ENCODE data around the gene LRRC8D. TPM values are rescaled to one million over a fixed set of nuclear protein-coding genes. Genes with fewer than 3 reads are reported as not detected.

The LRRC8D gene
- total and polyA plus RNA-seq, 2 donors from 2014 or later, result 16.3 to 36.6 TPM

DNA sequence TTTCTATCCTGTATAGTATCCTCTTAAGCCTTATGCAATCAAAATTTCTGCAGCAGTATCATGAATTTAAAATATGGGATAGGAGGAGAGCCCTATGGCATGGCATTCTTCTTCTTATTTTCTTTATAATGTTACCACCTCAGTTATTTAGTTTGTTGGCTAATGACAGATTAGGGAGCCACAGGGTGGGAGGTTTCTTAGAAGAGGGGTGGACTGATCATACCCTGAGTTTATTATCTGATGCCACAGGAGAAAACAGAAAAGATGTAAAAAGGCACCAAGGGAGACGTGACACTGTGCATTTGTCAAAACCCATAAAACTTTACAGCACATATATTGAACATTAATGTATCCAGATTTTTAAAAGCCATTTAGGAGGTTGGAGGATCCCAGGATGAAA, 66.9 kb downstream of the LRRC8D start:
- FAIRE-seq (no peak), DNase-seq (no peak)
- Histone ChIP-seq H3K36me3 (ENCODE audit: control insufficient read depth in 2 of 3, insufficient read depth in 3 of 3, low read length in 3 of 3) (no peaks in the 10 kb centered on the region), H3K4me1 (ENCODE audit: control insufficient read depth in 2 of 3, insufficient read depth in 2 of 3, low read depth in 1 of 3, low read length in 3 of 3) (peaks cover 0 to 6% (median 0%) of the 10 kb centered on the region in 3 donors), H3K27me3 (ENCODE audit: control insufficient read depth, insufficient read depth, low read length) (no peaks in the 10 kb centered on the region), H3K27ac (ENCODE audit: low read depth in 2 of 2, low read length in 2 of 2) (no peak overlapping the region), H3K9me3 (ENCODE audit: control insufficient read depth in 2 of 3, insufficient read depth in 1 of 3, low read length in 3 of 3) (no peaks in the 10 kb centered on the region), H3K4me3 (ENCODE audit: low read length in 3 of 3) (no peak overlapping the region), H3K9ac (ENCODE audit: low read length in 3 of 3) (no peak overlapping the region)
- intact Hi-C loops (cut with DNase I), result no loop called here
- TF ChIP-seq, protein P1, sequence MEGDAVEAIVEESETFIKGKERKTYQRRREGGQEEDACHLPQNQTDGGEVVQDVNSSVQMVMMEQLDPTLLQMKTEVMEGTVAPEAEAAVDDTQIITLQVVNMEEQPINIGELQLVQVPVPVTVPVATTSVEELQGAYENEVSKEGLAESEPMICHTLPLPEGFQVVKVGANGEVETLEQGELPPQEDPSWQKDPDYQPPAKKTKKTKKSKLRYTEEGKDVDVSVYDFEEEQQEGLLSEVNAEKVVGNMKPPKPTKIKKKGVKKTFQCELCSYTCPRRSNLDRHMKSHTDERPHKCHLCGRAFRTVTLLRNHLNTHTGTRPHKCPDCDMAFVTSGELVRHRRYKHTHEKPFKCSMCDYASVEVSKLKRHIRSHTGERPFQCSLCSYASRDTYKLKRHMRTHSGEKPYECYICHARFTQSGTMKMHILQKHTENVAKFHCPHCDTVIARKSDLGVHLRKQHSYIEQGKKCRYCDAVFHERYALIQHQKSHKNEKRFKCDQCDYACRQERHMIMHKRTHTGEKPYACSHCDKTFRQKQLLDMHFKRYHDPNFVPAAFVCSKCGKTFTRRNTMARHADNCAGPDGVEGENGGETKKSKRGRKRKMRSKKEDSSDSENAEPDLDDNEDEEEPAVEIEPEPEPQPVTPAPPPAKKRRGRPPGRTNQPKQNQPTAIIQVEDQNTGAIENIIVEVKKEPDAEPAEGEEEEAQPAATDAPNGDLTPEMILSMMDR (IDR thresholded peaks at IDR 0.05; ENCODE audit: borderline replicate concordance, extremely low read depth, insufficient read depth), result no peak

DNA sequence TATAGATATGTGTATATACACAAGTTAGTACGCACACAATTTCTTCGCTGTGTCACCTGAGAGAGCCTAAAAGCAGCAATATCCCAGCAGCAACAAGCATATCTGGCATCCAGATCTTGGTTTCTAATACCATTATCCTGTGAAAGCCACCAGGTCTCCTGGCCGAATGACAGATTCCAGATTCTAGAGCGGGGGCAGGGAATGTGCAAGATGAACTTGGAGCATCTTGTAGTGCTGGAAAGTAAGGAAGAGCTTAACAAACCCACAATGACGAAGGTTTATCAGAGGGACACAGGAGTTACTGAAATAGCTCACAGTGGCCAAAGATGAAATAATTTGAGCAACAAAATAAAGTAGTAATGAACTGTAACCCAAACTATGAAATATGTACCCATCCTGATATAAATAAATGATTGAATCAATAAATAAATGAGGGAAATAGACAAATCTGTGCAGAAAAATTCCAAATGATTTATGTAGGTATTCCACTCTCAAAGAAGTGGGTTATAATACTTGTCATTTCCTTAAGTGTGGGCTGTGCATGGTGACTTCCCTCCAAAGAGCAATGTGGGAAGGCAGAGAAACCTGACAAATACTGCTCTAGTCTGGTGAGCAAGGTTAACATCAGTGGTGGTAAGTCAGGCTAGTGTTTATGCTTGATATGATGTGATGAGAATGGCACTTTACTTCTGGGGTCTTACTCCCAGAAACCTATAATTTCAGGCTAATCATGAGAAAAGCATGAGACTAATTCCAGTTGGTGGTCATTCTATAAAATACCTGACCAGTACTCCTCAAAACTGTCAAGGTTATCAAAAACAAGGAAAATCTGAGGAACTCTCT, 67.9 kb downstream of the LRRC8D start:
- DNase-seq, result no peak
- intact Hi-C loops (cut with DNase I), result no loop called here
- Histone ChIP-seq H3K4me1 (ENCODE audit: control insufficient read depth in 2 of 3, insufficient read depth in 2 of 3, low read depth in 1 of 3, low read length in 3 of 3) (peaks cover 0 to 6% (median 0%) of the 10 kb centered on the region in 3 donors), H3K36me3 (ENCODE audit: control insufficient read depth in 2 of 3, insufficient read depth in 3 of 3, low read length in 3 of 3) (no peaks in the 10 kb centered on the region), H3K27me3 (ENCODE audit: control insufficient read depth, insufficient read depth, low read length) (no peaks in the 10 kb centered on the region), H3K9ac (ENCODE audit: low read length in 3 of 3) (no peak overlapping the region), H3K9me3 (ENCODE audit: control insufficient read depth in 2 of 3, insufficient read depth in 1 of 3, low read length in 3 of 3) (no peaks in the 10 kb centered on the region), H3K4me3 (ENCODE audit: low read length in 3 of 3) (no peak overlapping the region), H3K27ac (ENCODE audit: low read depth in 2 of 2, low read length in 2 of 2) (no peak overlapping the region)
- TF ChIP-seq, protein P1 (IDR thresholded peaks at IDR 0.05; ENCODE audit: borderline replicate concordance, extremely low read depth, insufficient read depth), result no peak
- FAIRE-seq, result no peak

DNA sequence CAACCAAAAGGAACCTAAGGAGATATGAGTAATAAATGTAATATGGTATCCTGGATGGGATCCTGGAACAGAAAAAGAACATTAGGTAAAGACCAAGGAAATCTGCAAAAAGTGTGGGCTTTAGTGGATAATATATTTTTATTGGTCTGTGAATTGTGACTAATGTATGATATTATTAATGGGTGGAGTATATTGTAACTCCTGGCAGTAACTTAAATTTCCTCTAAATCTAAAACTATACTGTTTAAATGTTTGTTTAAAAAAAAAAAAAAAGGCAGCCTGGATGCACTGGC, 68.4 kb downstream of the LRRC8D start:
- intact Hi-C loops (cut with DNase I), result no loop called here
- TF ChIP-seq, protein P1 (IDR thresholded peaks at IDR 0.05; ENCODE audit: borderline replicate concordance, extremely low read depth, insufficient read depth), result no peak
- Histone ChIP-seq H3K9me3 (ENCODE audit: control insufficient read depth in 2 of 3, insufficient read depth in 1 of 3, low read length in 3 of 3) (no peaks in the 10 kb centered on the region), H3K9ac (ENCODE audit: low read length in 3 of 3) (no peak overlapping the region), H3K27me3 (ENCODE audit: control insufficient read depth, insufficient read depth, low read length) (no peaks in the 10 kb centered on the region), H3K27ac (ENCODE audit: low read depth in 2 of 2, low read length in 2 of 2) (no peak overlapping the region), H3K4me3 (ENCODE audit: low read length in 3 of 3) (no peak overlapping the region), H3K4me1 (ENCODE audit: control insufficient read depth in 2 of 3, insufficient read depth in 2 of 3, low read depth in 1 of 3, low read length in 3 of 3) (peaks cover 0 to 6% (median 0%) of the 10 kb centered on the region in 3 donors), H3K36me3 (ENCODE audit: control insufficient read depth in 2 of 3, insufficient read depth in 3 of 3, low read length in 3 of 3) (no peaks in the 10 kb centered on the region)
- DNase-seq, result no peak
- FAIRE-seq, result no peak

Measured in kidney (tissue), 14 donors.